H9 (cell line): ENCODE results near the gene MAP1LC3B. TPM values are rescaled to one million over a fixed set of nuclear protein-coding genes. Genes with fewer than 3 reads are reported as not detected.
A peak's percentile ranks its signal among the peaks of the same experiment; 100 is the strongest.

ENCODE experiments used
- DNase-seq: peaks from one replicate; pipeline ENCODE4 v3.0.0-alpha.2; 2017
- H2AFZ ChIP-seq: one replicate; pipeline ENCODE4 v1.6.1; 2013; ENCODE audit warnings: mild to moderate bottlenecking, low read length, control low read depth, moderate library complexity
- H2AK5ac ChIP-seq: 2 replicates; pipeline ENCODE4 v1.6.1; 2013; ENCODE audit warnings: low read length, control low read depth, mixed read lengths; ENCODE audit not compliant: insufficient read length
- H2BK120ac ChIP-seq: one replicate; pipeline ENCODE4 v1.6.1; 2013; ENCODE audit warnings: low read depth, mild to moderate bottlenecking, low read length, control low read depth, inconsistent platforms; ENCODE audit not compliant: poor library complexity, severe bottlenecking
- H2BK12ac ChIP-seq: 2 replicates; pipeline ENCODE4 v1.6.1; 2013; ENCODE audit warnings: low read length, control low read depth, mixed read lengths, low read depth; ENCODE audit not compliant: insufficient read length
- H2BK15ac ChIP-seq: 2 replicates; pipeline ENCODE4 v1.6.1; 2013; ENCODE audit warnings: low read depth, low read length, control low read depth
- H2BK20ac ChIP-seq: one replicate; pipeline ENCODE4 v1.6.1; 2013; ENCODE audit warnings: low read depth, mild to moderate bottlenecking, low read length, control low read depth, inconsistent platforms; ENCODE audit not compliant: poor library complexity, severe bottlenecking
- H2BK5ac ChIP-seq: 2 replicates; pipeline ENCODE4 v1.6.1; 2013; ENCODE audit warnings: low read length, control low read depth, mixed read lengths; ENCODE audit not compliant: insufficient read length
- H3K14ac ChIP-seq: 2 replicates; pipeline ENCODE4 v1.6.1; 2013; ENCODE audit warnings: low read length, control low read depth; ENCODE audit not compliant: insufficient read depth
- H3K18ac ChIP-seq: 2 replicates; pipeline ENCODE4 v1.6.1; 2013; ENCODE audit warnings: low read depth, mild to moderate bottlenecking, mixed read lengths, low read length, control low read depth; ENCODE audit not compliant: insufficient read length
- H3K23ac ChIP-seq: 2 replicates; pipeline ENCODE4 v1.6.1; 2013; ENCODE audit warnings: low read length, control low read depth, mixed read lengths, low read depth; ENCODE audit not compliant: insufficient read length
- H3K23me2 ChIP-seq: 2 replicates; pipeline ENCODE4 v1.6.1; 2013; ENCODE audit warnings: low read depth, mild to moderate bottlenecking, mixed read lengths, low read length, control low read depth; ENCODE audit not compliant: insufficient read length, poor library complexity, severe bottlenecking
- H3K27ac ChIP-seq: 2 replicates; pipeline ENCODE4 v1.5.1; 2013; ENCODE audit warnings: low read length, control low read depth, mixed read lengths, low read depth; ENCODE audit not compliant: insufficient read length
- H3K27me3 ChIP-seq: 2 replicates; pipeline ENCODE4 v1.6.1; 2013; ENCODE audit warnings: low read length, control low read depth, inconsistent platforms; ENCODE audit not compliant: insufficient read depth
- H3K4ac ChIP-seq: 2 replicates; pipeline ENCODE4 v1.6.1; 2013; ENCODE audit warnings: low read depth, mild to moderate bottlenecking, control low read depth, inconsistent platforms, low read length, moderate library complexity
- H3K4me1 ChIP-seq: 2 replicates; pipeline ENCODE4 v1.6.1; 2013; ENCODE audit warnings: low read length, control low read depth, inconsistent platforms; ENCODE audit not compliant: insufficient read depth
- H3K4me2 ChIP-seq: 2 replicates; pipeline ENCODE4 v1.6.1; 2013; ENCODE audit warnings: low read length, control low read depth, mixed read lengths; ENCODE audit not compliant: insufficient read length, insufficient read depth
- H3K56ac ChIP-seq: 2 replicates; pipeline ENCODE4 v1.6.1; 2013; ENCODE audit warnings: low read depth, mild to moderate bottlenecking, mixed read lengths, low read length, control low read depth; ENCODE audit not compliant: insufficient read length
- H3K79me1 ChIP-seq: 2 replicates; pipeline ENCODE4 v1.6.1; 2013; ENCODE audit warnings: low read depth, mild to moderate bottlenecking, moderate library complexity, low read length, control low read depth, inconsistent platforms; ENCODE audit not compliant: insufficient read depth, poor library complexity, severe bottlenecking
- H3K79me2 ChIP-seq: 2 replicates; pipeline ENCODE4 v1.6.1; 2013; ENCODE audit warnings: low read length, control low read depth, inconsistent platforms; ENCODE audit not compliant: insufficient read depth
- H3K9ac ChIP-seq: 2 replicates; pipeline ENCODE4 v1.6.1; 2013; ENCODE audit warnings: low read length, control low read depth, mixed read lengths; ENCODE audit not compliant: insufficient read length; ENCODE audit errors: extremely low read depth
- H3K9me3 ChIP-seq: one replicate; pipeline ENCODE4 v1.6.1; 2013; ENCODE audit warnings: low read depth, low read length, inconsistent platforms; ENCODE audit not compliant: control insufficient read depth
- H3T11ph ChIP-seq: one replicate; pipeline ENCODE4 v1.6.1; 2013; ENCODE audit warnings: mild to moderate bottlenecking, low read length, control low read depth, inconsistent platforms
- H4K20me1 ChIP-seq: one replicate; pipeline ENCODE4 v1.6.1; 2013; ENCODE audit not compliant: control insufficient read depth, insufficient read length, insufficient read depth
- H4K5ac ChIP-seq: 2 replicates; pipeline ENCODE4 v1.6.1; 2013; ENCODE audit warnings: low read depth, mild to moderate bottlenecking, mixed read lengths, low read length, control low read depth; ENCODE audit not compliant: insufficient read length
- H4K8ac ChIP-seq: replicated peaks from 2 replicates; pipeline ENCODE4 v1.6.1; 2013; ENCODE audit warnings: low read length, control low read depth, mixed read lengths, low read depth; ENCODE audit not compliant: insufficient read length
- H4K91ac ChIP-seq: 2 replicates; pipeline ENCODE4 v1.6.1; 2013; ENCODE audit warnings: low read depth, mild to moderate bottlenecking, moderate library complexity, mixed read lengths, low read length, control low read depth; ENCODE audit not compliant: insufficient read length
- H3K27ac Mint-ChIP-seq, 3 experiments: 2 replicates in 2 of 3; 3 replicates in 1 of 3; pipeline ENCODE4 v1.8.0; 2020 to 2021; ENCODE audit warnings: mixed read lengths in 3 of 3, mild to moderate bottlenecking in 1 of 3, moderate library complexity in 1 of 3
- H3K27me3 Mint-ChIP-seq: 2 replicates; pipeline ENCODE4 v1.8.0; 2021; ENCODE audit warnings: low read depth, mild to moderate bottlenecking, moderate library complexity, mixed read lengths
- H3K36me3 Mint-ChIP-seq, 3 experiments: 2 replicates in 2 of 3; 3 replicates in 1 of 3; pipeline ENCODE4 v1.8.0; 2020 to 2021; ENCODE audit warnings: low read depth in 3 of 3, mixed read lengths in 3 of 3; ENCODE audit not compliant: insufficient read depth in 1 of 3
- H3K4me1 Mint-ChIP-seq, 2 experiments: 2 replicates each; pipeline ENCODE4 v1.8.0; 2020; ENCODE audit warnings: mixed read lengths in 2 of 2
- H3K4me3 Mint-ChIP-seq, 2 experiments: 2 replicates in 1 of 2; 3 replicates in 1 of 2; pipeline ENCODE4 v1.8.0; 2020 to 2021; ENCODE audit warnings: mild to moderate bottlenecking in 2 of 2, mixed read lengths in 2 of 2, moderate library complexity in 1 of 2
- H3K9me3 Mint-ChIP-seq, 2 experiments: 2 replicates in 1 of 2; 3 replicates in 1 of 2; pipeline ENCODE4 v1.8.0; 2020; ENCODE audit warnings: mild to moderate bottlenecking in 2 of 2, mixed read lengths in 2 of 2, moderate library complexity in 1 of 2
- WGBS: extraction: QIAGEN DNeasy Blood & Tissue Kit; methylation state at CpG from one replicate; pipeline ENCODE4 v1.1.7; 2013; ENCODE audit warnings: missing lambda C conversion rate, low lambda C conversion rate, mixed read lengths; ENCODE audit not compliant: insufficient read length; ENCODE audit errors: extremely low coverage; 5-methylcytosine and 5-hydroxymethylcytosine counted together
- total RNA-seq: library from RNA; stranded (reverse); gene quantifications from 2 replicates; pipeline ENCODE4 v1.2.1, GENCODE V29; 2021
- TF ChIP-seq, protein P1 (sequence below): fragments of 200-600 bp; sonication (generic); conservative IDR thresholded peaks from 3 replicates; pipeline ENCODE4 v1.8.0; 2021; ENCODE audit warnings: antibody characterized with exemption, mild to moderate bottlenecking

Gene MAP1LC3B
- total RNA-seq, 1 experiment from 2014 or later: 47.1 TPM

DNA sequence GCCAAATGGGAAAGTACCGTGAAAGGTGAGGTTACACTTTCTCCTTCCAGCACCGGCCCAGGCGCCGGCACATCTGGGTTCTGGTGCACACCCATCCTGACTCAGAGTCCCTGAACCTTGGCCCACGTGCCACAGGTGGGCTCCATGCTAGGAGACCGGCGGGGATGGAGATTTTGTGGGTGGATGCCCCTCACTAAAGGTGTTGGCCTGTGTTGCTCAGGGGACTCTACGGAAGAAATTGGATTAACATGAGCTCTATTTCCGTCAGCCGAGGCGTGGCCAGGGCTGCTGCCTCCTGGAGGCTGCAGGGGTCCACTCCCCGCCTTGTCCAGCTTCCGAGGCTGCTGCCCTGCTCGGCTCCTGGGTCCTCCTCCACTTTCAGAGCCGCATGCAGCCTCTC, 39.3 kb upstream of the MAP1LC3B start:
- Histone ChIP-seq H2BK5ac (no peak overlapping the region), H3K23ac (no peak overlapping the region), H3T11ph (no peak overlapping the region), H4K91ac (no peak overlapping the region), H3K4me2 (no peak overlapping the region), H3K79me2 (no peaks in the 10 kb centered on the region), H2BK20ac (no peak overlapping the region), H4K5ac (no peak overlapping the region), H3K27me3 (no peaks in the 10 kb centered on the region), H3K18ac (no peak overlapping the region), H3K4me1 (no peaks in the 10 kb centered on the region), H3K27ac (no peak overlapping the region), H3K56ac (no peak overlapping the region), H4K20me1 (no peaks in the 10 kb centered on the region), H3K79me1 (peaks cover 3% of the 10 kb centered on the region), H2BK12ac (no peak overlapping the region), H3K23me2 (no peaks in the 10 kb centered on the region), H4K8ac (no peak overlapping the region), H2AFZ (no peak overlapping the region), H2AK5ac (no peak overlapping the region), H3K4ac (no peak overlapping the region), H3K9me3 (no peaks in the 10 kb centered on the region), H2BK15ac (no peak overlapping the region), H2BK120ac (no peak overlapping the region), H3K9ac (no peak overlapping the region), H3K14ac (no peak overlapping the region)
- H3K27me3 Mint-ChIP-seq: no peaks in the 10 kb centered on the region
- no CpG with 5 or more reads among the region's 15 CpGs for WGBS
- H3K36me3 Mint-ChIP-seq: peaks cover 0 to 8% (median under 1%) of the 10 kb centered on the region in 3 experiments; a peak in 5 of 7 replicates
- no peaks in the 10 kb centered on the region for H3K4me1 Mint-ChIP-seq
- H3K9me3 Mint-ChIP-seq: no peaks in the 10 kb centered on the region
- no peak overlapping the region for H3K4me3 Mint-ChIP-seq
- TF ChIP-seq, protein P1, sequence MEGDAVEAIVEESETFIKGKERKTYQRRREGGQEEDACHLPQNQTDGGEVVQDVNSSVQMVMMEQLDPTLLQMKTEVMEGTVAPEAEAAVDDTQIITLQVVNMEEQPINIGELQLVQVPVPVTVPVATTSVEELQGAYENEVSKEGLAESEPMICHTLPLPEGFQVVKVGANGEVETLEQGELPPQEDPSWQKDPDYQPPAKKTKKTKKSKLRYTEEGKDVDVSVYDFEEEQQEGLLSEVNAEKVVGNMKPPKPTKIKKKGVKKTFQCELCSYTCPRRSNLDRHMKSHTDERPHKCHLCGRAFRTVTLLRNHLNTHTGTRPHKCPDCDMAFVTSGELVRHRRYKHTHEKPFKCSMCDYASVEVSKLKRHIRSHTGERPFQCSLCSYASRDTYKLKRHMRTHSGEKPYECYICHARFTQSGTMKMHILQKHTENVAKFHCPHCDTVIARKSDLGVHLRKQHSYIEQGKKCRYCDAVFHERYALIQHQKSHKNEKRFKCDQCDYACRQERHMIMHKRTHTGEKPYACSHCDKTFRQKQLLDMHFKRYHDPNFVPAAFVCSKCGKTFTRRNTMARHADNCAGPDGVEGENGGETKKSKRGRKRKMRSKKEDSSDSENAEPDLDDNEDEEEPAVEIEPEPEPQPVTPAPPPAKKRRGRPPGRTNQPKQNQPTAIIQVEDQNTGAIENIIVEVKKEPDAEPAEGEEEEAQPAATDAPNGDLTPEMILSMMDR: no peak
- no peak for DNase-seq
- peak overlapping the region in 1 of 3 experiments; percentile 70; a peak in 2 of 7 replicates for H3K27ac Mint-ChIP-seq
